NAMALWA (cell line): ENCODE results near the gene CAMK2A.
"Not testable (repeated sequence)": the region's sequence is repeated elsewhere in the genome, so short reads cannot be mapped to it uniquely, and the experiment has no call there.

ENCODE experiments used
- DNase-seq: peaks from one replicate; pipeline ENCODE4 v3.0.0-alpha.2; 2015; ENCODE audit warnings: low spot score

CAMK2A gene

GRCh38 chr5:150234576-150235499, 54.7 kb downstream of the CAMK2A start:
- DNase-seq, result peak; percentile 26

- not testable (repeated sequence) for DNase-seq
These were observed 55.9 kb downstream of the CAMK2A start for GRCh38 chr5:150233706-150234105.

- no peak for DNase-seq
These were observed 58.7 kb downstream of the CAMK2A start for GRCh38 chr5:150230842-150231241.

- no peak for DNase-seq
These were observed 60.0 kb downstream of the CAMK2A start for GRCh38 chr5:150229571-150229970.

GRCh38 chr5:150227606-150228273, 61.8 kb downstream of the CAMK2A start:
- no peak for DNase-seq

- no peak for DNase-seq
These were observed 62.5 kb downstream of the CAMK2A start for GRCh38 chr5:150227036-150227435.

GRCh38 chr5:150224483-150225027, 65.0 kb downstream of the CAMK2A start:
- DNase-seq, result no peak

GRCh38 chr5:150223474-150223873, 66.1 kb downstream of the CAMK2A start:
- DNase-seq, result no peak

GRCh38 chr5:150222906-150223305, 66.7 kb downstream of the CAMK2A start:
- no peak for DNase-seq

- DNase-seq, result no peak
These were observed 68.1 kb downstream of the CAMK2A start for GRCh38 chr5:150221471-150221870.

- DNase-seq, result no peak
These were observed 69.7 kb downstream of the CAMK2A start for GRCh38 chr5:150219861-150220260.

GRCh38 chr5:150219142-150219541, 70.4 kb downstream of the CAMK2A start:
- no peak for DNase-seq

- DNase-seq, result no peak
These were observed 70.9 kb downstream of the CAMK2A start for GRCh38 chr5:150218693-150219035.

- peak; percentile 90 for DNase-seq
These were observed 71.5 kb downstream of the CAMK2A start for GRCh38 chr5:150217873-150218692.

- no peak for DNase-seq
These were observed 72.5 kb downstream of the CAMK2A start for GRCh38 chr5:150217038-150217437.

- no peak for DNase-seq
These were observed 73.3 kb downstream of the CAMK2A start for GRCh38 chr5:150215979-150216944.

- DNase-seq, result no peak
These were observed 75.3 kb downstream of the CAMK2A start for GRCh38 chr5:150214289-150214688.

GRCh38 chr5:150213530-150213929, 76.0 kb downstream of the CAMK2A start:
- DNase-seq, result no peak

GRCh38 chr5:150211156-150212030, 78.2 kb downstream of the CAMK2A start:
- DNase-seq, result no peak

GRCh38 chr5:150210644-150211043, 78.9 kb downstream of the CAMK2A start:
- DNase-seq, result no peak
